Measurements from ENCODE around the gene IRAK3.
"Not testable (repeated sequence)": the region's sequence is repeated elsewhere in the genome, so short reads cannot be mapped to it uniquely, and the experiment has no call there.

IRAK3 gene

DNA sequence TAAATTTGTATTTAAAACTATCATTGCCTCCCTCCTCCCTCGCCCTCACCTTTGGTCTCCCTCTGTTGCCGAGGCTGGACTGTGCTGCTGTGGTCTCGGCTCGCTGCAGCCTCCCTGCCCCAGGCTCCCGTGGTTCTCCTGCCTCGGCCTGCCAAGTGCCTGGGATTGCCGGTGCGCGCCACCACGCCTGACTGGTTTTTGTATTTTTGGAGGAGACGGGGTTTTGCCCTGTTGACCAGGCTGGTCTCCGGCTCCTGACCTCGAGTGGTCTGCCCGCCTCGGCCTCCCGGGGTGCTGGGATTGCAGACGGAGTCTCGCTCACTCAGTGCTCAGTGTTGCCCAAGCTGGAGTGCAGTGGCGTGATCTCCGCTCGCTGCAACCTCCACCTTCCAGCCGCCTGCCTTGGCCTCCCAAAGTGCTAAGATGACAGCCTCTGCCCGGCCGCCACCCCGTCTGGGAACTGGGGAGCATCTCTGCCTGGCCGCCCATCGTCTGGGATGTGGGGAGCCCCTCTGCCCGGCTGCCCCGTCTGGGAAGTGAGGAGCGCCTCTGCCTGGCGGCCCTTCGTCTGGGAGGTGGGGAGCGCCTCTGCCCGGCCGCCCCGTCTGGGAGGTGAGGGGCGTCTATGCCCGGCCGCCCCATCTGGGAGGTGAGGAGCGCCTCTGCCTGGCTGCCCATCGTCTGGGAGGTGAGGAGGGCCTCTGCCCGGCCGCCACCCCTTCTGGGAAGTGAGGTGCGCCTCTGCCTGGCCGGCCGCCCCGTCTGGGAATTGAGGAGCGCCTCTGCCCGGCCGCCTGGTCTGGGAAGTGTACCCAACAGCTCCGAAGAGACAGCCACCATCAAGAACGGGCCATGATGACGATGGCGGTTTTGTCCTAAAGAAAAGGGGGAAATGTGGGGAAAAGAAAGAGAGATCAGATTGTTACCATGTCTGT is 14.4 kb upstream of the IRAK3 start:
- not testable (repeated sequence) for DNase-seq

DNA sequence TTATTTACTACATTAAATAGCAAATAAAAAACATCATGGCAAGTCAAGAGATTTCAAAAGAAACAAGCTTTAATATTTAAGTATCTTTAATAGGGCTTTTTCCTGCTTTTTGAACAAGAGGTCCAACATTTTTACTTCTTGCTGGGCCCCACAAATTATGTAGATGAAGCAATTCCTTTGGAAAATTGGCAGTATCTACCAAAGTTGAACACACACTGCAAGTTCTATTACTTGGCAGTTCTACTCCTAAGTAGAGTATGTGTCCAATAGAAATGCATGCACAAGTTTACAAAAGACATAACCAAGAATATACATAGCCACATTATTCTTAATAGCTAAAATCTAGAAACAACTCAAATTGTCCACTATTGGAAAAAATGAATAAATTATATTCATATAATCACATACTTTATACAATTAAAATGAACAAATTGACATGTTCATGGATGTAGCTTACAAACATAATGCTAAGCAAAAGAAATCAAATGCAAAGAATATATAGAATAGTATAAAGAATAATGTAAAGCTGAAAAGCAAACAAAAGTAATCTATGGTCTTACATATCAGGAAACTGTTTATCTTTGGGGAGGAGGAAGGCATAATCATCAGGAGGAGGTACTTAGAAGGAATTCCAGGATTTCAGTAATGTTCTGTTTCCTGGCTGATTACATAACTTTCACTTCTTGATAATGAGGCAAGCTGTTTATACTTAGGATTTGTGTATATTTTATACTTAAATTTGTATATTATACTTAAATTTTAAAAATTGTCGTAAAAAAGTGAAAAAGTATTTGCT is 12.7 kb upstream of the IRAK3 start:
- DNase-seq, result peak; percentile 73

DNA sequence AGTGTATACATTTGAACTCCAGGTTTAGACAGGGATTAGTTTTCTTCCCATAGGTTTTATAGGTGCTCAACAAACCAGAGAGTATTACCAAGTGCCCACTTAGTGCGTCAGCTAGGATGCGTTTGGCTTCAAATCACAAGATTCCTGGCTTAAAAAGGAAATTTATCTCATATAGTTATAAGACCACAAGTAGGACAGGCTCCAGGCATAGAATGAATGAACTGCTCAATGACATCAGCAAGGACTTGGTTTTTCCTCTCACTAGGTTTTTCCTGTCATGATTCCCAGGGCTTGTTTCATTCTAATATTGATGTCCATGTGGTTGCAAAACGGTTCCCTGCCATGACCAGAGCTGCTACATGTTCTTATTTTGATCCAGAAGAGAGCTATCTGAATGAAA is 6.1 kb upstream of the IRAK3 start:
- no peak for DNase-seq

DNA sequence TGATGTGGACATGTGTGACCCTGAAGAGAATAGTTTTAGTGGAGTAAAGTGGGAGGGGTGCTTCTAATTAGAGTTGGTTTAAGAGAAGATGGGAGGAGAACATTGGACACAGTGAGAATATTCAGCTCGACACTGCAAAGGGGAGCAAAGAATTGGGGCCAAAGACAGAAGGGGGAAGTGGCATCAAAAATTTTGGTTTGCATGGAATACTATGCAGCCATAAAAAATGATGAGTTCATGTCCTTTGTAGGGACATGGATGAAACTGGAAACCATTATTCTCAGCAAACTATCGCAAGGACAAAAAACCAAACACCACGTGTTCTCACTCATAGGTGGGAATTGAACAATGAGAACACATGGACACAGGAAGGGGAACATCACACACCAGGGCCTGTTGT is 4.2 kb upstream of the IRAK3 start:
- not testable (repeated sequence) for DNase-seq

DNA sequence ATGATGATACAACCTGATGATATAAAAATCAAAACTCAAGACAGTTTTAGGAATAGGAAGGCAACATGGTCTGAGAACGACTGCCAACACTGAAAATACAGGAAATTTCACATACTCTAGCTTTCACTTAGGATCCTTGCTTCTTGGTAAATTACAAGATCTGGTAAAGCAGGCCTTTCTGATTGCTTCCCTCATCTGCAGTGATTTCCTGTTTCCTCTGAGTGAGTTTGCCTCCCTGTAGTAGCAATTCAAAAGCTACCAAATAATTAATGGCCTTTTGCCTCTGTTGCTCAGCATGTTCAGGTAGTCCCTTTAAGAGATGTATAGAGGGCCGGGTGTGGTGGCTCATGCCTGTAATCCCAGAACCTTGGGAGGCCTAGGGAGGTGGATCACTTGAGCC is 2.0 kb upstream of the IRAK3 start:
- peak; percentile 58 for DNase-seq

DNA sequence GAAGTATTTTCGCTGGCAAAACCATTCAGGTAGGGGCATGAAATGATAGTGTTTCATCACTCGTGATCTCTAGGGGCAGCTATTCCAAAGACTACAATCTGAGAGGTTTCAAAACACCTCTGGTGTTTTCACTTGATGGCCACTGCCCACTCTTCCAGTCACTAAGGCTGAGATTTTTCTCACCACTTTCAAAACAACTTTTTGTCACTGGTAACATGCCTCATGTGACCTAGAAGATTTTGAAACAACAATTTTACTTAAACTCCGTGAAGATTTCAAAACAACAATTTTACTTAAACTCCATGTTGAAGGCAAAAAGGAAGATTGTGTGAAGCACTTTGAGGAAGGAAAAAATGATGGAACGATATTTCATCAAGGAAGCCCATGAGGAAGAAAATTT is 1.2 kb upstream of the IRAK3 start:
- DNase-seq, result peak; percentile 89

DNA sequence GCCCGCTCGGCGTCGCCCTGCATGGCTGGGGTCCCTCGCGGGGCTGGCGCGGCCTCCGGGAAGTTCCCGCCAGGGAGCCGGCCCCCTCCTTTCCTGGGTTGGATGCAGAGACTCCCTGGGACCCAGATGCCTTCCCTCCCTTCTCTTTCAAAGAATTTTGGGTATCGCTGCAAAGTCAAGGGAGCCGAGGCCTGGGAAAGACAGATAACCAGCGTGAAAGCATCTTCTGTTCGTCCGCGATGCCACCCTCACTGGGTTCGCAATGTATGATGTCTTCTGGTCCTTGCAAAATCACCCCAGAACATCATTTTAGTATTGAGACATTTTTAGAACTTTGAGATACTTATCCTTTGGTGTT is 451 bp downstream of the IRAK3 start:
- peak; percentile 37 for DNase-seq

DNA sequence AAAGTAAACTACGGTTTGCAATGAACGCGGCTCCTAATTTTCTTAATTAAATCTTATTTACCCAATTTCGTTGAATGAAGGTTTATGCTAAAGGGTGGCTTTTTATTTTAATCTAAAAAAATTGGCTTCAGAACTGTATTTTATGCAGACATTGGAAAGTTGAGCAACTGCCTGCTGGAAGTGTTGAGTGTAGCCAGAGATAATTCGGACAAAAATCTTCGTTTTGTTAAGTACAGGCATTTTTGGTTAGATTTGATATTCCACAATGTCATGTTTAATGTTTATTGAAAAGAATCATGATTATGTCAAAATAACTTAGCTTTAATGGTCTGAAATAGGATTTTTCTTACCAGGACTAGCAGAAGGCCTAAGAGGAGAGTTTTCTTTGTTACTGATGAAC is 875 bp downstream of the IRAK3 start:
- no peak for DNase-seq

DNA sequence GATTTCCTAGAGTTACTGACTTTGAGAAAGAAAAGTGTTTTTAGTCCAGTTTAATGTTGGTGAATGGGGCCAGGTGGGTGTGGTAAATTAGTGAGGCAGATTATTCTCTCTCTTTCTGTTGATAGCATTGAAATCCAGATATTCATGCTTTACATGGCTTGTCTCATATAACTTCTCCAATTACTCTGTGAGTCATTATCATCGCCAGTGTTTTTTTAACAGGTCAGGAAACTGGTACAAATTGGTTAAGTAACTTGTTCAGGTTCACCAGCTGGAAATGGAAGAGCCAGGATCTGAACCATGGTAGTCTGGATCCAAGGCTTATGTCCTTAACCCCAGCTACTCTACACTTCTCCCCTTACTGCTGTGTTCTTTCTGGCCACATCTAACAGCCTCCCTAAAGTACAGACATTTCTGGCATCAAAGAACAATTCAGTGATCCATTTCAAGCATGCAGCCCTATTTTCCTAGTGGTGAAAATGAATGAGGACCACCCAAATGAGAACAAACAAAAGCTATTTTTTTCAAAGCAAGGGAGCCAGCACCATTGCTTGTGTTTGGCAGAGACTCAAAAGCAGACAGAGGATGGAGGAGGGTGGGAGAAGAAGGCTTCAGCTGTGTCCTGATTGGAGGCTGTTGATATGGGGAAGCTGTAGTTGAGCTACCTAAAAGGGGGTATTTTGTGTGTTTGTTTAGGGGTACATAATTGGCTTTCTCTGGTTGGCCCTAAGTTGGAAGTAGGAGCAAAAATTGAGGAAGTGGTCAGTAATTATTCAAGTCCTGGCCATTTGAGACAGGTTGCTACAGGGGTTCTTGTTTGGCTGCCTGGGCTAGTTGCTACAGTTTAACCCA is 1.7 kb downstream of the IRAK3 start:
- DNase-seq, result peak; percentile 54

DNA sequence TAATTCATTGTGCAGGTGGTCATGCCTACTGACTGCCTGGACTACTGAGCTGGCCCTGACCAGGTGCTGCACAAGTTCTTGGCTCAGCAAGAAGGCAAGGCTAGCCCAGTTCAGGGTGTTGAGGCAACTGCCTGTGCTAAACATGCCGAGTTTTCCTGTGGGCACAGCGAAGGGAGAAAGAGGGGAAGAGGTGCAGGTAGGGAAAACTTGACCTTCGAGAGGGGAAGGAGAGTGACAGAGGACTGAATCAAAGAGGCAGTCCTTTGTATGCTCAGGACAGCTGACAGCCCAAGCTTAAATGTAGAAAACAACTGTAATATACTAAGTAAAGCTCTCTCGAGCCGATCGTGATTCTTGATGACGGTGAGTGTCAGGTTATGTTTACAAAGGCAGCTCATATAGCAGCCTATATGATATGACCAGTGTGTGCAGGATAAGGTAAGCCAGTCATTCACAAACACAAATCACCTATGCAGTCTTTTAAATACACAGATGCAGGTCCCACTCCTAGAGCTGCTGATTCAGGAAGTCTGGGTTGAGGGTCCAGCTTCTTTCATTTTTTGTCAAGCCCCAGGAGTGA is 2.6 kb downstream of the IRAK3 start:
- DNase-seq, result no peak

DNA sequence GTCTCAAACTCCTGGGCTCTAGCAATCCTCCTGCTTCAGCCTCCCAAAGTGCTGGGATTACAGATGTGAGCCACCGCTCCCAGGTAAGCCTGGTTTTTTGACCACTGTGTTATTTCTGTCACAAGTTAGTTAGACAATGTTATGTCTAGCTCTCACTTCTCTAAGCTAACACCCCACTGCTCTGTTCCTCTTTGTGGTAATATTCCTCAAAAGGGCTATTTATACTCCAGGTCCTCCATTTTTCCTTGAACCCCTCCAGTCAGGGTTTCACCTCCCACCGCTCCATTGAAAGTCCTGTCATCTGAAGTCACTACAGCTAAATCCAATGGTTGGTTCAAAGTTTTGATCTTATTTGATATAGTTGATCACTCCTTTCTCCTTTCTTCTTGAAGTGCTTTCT is 5.1 kb downstream of the IRAK3 start:
- peak; percentile 21 for DNase-seq

DNA sequence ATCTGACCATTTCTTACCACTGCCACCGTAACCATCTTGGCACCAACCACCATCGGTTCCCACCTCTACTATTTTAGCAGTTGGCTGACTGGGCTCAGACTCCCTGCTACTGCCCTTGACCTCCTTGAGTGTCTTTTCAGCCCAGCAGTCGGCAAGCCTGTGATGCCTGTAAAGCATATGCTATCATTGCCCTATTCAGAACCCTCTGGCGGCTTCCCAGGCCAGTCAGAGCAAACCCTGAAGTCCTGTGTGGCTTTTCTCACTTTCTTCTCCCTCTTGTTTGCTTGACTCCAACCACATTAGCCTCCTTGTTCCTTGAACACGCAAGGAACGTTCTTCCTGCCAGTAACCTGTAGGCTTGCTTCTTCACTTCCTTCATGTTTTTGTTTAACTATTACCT is 6.2 kb downstream of the IRAK3 start:
- peak; percentile 9 for DNase-seq

DNA sequence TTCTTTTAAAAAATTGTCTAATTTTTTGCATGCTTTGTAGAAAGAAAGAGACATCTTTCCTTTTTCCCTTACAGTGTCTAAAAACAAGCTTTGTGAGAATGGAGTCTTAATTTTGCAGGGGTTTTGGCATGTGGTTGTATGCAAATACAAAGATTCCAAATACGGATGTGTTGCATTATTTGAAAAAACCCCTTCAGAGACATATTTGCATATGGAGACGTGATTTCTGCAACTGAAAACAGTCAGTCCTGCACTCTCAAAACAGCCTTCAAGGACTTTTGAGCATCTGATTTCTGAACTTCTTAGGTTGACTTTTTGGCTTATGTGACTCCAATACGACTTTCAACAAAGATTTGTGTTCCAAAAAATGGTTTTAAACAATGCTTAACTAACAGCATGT is 7.8 kb downstream of the IRAK3 start:
- peak; percentile 87 for DNase-seq

DNA sequence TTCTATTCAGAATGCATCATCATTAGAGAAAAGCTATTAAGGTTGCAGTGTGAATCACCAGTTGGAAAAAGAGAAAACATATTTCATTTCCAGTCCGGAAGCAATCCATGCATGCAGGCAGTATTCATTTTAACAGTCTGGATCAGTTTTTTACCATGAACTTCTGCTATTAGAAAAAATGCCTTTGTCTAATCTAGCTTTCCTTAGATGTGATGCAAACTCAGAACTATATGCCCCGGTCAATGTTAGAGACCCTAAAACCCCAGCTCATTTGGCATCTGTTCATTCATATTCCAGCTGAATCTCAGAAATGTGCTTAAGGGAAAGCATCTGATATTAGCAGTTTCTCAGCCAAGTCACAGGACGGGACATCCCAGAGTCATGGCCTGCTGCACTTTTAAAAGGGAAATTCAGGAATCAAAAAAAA is 8.5 kb downstream of the IRAK3 start:
- peak; percentile 13 for DNase-seq

DNA sequence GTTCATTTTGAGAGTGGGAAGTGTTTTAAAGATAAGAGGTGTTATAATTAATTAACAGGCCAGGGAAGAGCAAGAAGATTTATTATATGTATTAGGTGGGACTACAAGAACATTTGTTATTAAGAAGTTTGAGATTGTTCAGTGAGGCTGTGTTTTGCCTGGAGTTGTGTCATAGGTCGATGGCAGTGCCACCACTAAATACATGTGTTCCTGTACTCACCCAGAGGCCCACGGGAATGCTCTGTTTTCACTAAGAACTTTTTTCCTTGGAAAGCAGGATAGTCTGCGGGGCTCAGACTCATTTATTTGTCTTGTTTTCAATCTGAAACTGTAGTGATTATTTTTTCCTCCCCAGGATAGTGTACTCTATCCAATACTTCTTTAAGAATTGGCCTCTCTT is 10.1 kb downstream of the IRAK3 start:
- no peak for DNase-seq

DNA sequence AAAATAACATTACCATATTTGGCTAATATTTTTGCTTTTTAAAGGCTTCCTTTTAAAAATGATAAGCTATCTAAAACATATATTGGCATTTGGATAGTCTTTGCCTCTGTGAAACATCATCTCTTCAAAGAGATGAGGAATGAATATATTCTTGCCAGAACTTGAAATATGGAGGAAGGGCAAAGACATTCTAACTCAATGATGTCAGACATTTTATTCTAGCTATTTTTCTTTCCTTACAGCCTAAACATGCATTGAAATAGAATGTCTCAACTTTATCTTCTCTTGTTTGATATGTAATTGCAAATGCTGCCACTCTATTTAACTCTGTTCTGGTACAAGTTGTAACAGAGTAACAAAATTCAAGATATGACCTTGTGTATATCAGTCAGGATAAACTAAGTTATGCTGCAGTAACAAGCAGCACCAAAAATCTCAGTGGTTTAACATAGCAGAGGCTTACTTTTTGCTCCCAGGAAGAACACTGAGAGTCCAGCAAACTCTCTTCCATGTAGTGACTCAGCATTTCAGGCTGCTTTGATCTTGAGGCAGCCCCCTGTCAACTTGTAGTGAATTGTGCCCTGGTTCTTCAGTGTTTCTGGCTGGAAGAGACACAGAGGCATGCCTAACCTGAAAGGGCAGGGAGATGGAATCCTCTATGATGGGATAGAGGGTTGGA is 11.0 kb downstream of the IRAK3 start:
- no peak for DNase-seq

DNA sequence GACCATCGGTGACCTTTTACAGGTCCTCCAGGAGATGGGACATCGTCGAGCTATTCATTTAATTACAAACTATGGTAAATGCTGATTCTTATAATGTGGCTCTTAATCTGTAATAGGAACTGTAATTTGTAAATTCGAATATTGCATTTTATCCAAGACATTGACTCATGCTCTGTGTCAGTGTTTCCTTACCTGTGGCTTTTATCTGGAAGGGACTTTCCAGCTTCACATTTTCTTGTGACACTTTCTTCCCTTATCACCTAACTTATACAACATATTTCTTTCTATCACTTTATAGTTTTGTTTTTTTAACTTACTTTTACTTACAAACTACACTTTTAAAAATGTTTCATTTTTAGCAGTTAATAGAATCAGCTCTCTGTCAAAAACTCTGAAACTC is 14.8 kb downstream of the IRAK3 start:
- no peak for DNase-seq

DNA sequence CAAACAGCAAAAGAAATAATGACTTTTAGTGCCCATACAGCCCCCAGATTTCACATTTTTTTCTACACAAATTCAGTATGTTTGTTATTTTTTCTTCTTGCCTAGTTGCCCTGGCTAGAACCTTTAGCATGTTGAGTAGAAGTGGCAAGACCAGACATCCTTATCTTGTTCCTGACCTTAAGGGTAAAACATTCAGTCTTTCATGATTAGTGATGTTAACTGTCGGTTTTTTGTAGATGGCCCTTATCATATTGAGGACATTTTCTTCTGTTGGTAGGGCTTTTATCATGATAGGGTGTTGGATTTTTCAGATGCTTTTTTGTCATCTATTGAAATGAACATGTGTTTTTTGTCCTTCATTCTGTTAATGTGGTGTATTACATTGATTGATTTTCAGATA is 17.1 kb downstream of the IRAK3 start:
- DNase-seq, result no peak

DNA sequence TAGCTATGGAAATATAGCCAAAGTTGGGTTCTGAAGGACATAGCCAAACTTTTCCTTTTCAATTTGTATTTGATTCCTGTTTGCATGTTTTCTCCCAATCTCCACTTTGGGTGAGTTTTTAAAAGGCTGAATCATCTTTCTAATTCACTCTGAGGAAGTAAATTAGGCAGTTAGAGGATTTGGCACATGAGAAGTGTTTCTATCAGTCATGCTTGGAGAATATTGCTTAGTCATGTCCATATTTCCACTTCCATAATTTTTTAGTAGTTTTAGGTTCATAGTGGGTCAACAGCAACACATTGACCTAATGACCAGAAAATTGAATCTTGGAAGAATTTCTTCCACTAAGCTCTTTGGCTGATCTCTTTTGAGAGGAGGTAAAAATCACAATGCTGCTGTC is 21.8 kb downstream of the IRAK3 start:
- peak; percentile 68 for DNase-seq

DNA sequence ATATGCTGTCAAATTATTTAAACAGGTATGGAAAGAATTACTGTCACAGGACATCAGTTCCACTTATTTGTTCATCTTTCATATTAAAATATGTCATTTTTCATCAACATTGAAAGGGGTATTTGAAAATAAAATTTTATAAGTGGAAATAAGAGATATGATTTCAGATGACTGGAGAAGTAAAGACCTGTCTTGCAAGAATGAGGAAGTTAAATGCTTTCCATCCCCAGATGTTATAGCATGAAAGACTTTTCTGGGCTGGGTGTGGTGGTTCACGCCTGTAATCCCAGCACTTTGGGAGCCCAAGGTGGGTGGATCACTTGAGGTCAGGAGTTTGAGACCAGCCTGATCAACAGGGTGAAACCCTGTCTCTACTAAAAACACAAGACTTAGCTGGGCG is 22.6 kb downstream of the IRAK3 start:
- DNase-seq, result not testable (repeated sequence)

DNA sequence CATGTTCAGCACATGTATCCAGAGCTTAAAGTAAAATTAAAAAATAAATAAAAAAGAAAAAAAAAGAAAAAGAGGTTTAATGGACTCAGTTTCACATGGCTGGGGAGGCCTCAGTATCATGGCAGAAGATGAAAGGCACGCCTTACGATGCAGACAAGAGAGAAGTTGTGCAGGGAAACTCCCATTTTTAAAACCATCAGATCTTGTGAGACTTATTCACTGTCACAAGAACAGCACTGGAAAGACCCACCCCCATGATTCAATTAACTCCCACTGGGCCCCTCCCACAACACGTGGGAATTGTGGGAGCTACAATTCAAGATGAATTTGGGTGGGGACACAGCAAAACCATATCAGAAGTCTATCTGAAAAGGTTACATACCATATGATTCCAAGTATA is 24.0 kb downstream of the IRAK3 start:
- DNase-seq, result peak; percentile 33

DNA sequence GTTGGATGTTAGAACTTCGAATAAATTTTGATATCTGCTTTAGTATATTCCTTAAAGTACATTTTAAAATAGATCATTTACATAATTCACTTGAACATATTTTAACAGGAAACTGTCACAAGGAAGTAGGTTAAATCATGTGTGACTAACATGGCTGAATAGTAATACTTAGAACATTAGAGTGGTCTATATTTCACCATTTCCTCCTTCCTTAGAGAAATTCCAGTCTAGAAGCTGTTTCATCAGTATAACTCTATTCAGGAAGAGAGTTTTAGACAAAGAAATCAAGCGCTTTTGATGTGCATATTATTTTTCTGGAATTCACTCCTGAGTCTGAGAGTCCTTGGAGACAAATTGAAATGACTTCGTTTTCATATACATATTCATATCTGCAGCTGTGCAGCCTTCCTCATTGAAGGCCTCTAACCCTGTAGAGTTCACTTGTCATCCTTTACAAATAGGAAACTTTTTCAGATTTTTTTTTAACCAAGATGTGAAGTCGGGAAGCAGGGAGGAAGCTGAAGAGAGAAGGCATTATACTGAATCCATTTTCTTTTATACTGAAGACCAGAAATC is 28.4 kb downstream of the IRAK3 start:
- DNase-seq, result peak; percentile 73
